ENCODE measurements around the gene TCERG1L.
"Not testable (repeated sequence)": the region's sequence is repeated elsewhere in the genome, so short reads cannot be mapped to it uniquely, and the experiment has no call there.

TCERG1L gene

GRCh38 chr10:131332821-131333220, 21.3 kb upstream of the TCERG1L start:
- no peak overlapping the region for H3K4me3 ChIP-seq (replicated peaks in 1 of 2; ENCODE audit: low read depth in 2 of 2, low read length in 2 of 2)

GRCh38 chr10:131323880-131324279, 12.4 kb upstream of the TCERG1L start:
- no peak for TF ChIP-seq CTCF (IDR thresholded peaks at IDR 0.05; ENCODE audit: low read depth, low read length)
- no peak for DNase-seq (ENCODE audit: low read depth in 2 of 2)
- no peak overlapping the region for H3K4me3 ChIP-seq (replicated peaks in 1 of 2; ENCODE audit: low read depth in 2 of 2, low read length in 2 of 2)

More at GRCh38 chr10:131332821-131333220, 21.3 kb upstream of the TCERG1L start:
- no peak for TF ChIP-seq CTCF (IDR thresholded peaks at IDR 0.05; ENCODE audit: low read depth, low read length)
- no peak for DNase-seq (ENCODE audit: low read depth in 2 of 2)

GRCh38 chr10:131323025-131323424, 11.5 kb upstream of the TCERG1L start:
- no peak for TF ChIP-seq CTCF (IDR thresholded peaks at IDR 0.05; ENCODE audit: low read depth, low read length)
- no peak overlapping the region for H3K4me3 ChIP-seq (replicated peaks in 1 of 2; ENCODE audit: low read depth in 2 of 2, low read length in 2 of 2)
- no peak for DNase-seq (ENCODE audit: low read depth in 2 of 2)

GRCh38 chr10:131322575-131322974, 11.1 kb upstream of the TCERG1L start:
- DNase-seq (ENCODE audit: low read depth in 2 of 2); H3K4me3 ChIP-seq (replicated peaks in 1 of 2; ENCODE audit: low read depth in 2 of 2, low read length in 2 of 2): not testable (repeated sequence)

- no peak for DNase-seq (ENCODE audit: low read depth in 2 of 2)
- no peak for TF ChIP-seq CTCF (IDR thresholded peaks at IDR 0.05; ENCODE audit: low read depth, low read length)
These were observed 9.5 kb upstream of the TCERG1L start for GRCh38 chr10:131320860-131321604.

GRCh38 chr10:131318814-131319213, 7.3 kb upstream of the TCERG1L start:
- no peak overlapping the region for H3K4me3 ChIP-seq (replicated peaks in 1 of 2; ENCODE audit: low read depth in 2 of 2, low read length in 2 of 2)
- no peak for DNase-seq (ENCODE audit: low read depth in 2 of 2)
- TF ChIP-seq CTCF (IDR thresholded peaks at IDR 0.05; ENCODE audit: low read depth, low read length): no peak

More at GRCh38 chr10:131320860-131321604, 9.5 kb upstream of the TCERG1L start:
- H3K4me3 ChIP-seq (replicated peaks in 1 of 2; ENCODE audit: low read depth in 2 of 2, low read length in 2 of 2): no peak overlapping the region

- no peak overlapping the region for H3K4me3 ChIP-seq (replicated peaks in 1 of 2; ENCODE audit: low read depth in 2 of 2, low read length in 2 of 2)
- TF ChIP-seq CTCF (IDR thresholded peaks at IDR 0.05; ENCODE audit: low read depth, low read length): no peak
- no peak for DNase-seq (ENCODE audit: low read depth in 2 of 2)
These were observed 6.8 kb upstream of the TCERG1L start for GRCh38 chr10:131318291-131318690.
